ENCODE data around the gene PRR15L.
"Not testable (repeated sequence)": the region's sequence is repeated elsewhere in the genome, so short reads cannot be mapped to it uniquely, and the experiment has no call there.

Gene PRR15L

GRCh38 chr17:47919889-47920288 is 37.8 kb downstream of the PRR15L start:
- not testable (repeated sequence) for H3K4me3 Mint-ChIP-seq, H3K27me3 Mint-ChIP-seq, H3K9me3 Mint-ChIP-seq, DNase-seq, H3K27ac Mint-ChIP-seq
- Mint-ChIP-seq H3K4me1 (ENCODE audit: low read depth) (peaks cover 14% of the 10 kb centered on the region), H3K36me3 (ENCODE audit: low read depth) (peaks cover 77% of the 10 kb centered on the region)

- Mint-ChIP-seq H3K36me3 (ENCODE audit: low read depth) (peaks cover 73% of the 10 kb centered on the region), H3K27ac (no peak overlapping the region), H3K4me3 (no peak overlapping the region), H3K4me1 (ENCODE audit: low read depth) (peaks cover 14% of the 10 kb centered on the region), H3K9me3 (no peaks in the 10 kb centered on the region), H3K27me3 (no peaks in the 10 kb centered on the region)
- no peak for DNase-seq
These were observed 38.7 kb downstream of the PRR15L start for GRCh38 chr17:47918991-47919390.

- DNase-seq = no peak
- H3K36me3 Mint-ChIP-seq (ENCODE audit: low read depth) = peaks cover 63% of the 10 kb centered on the region
- no peaks in the 10 kb centered on the region for H3K9me3 Mint-ChIP-seq
- H3K4me1 Mint-ChIP-seq (ENCODE audit: low read depth) = peaks cover 14% of the 10 kb centered on the region
- no peaks in the 10 kb centered on the region for H3K27me3 Mint-ChIP-seq
- no peak overlapping the region for H3K4me3 Mint-ChIP-seq
- H3K27ac Mint-ChIP-seq = peak overlapping the region; percentile 68
These were observed 39.7 kb downstream of the PRR15L start for GRCh38 chr17:47918006-47918405.

GRCh38 chr17:47917581-47917980 is 40.1 kb downstream of the PRR15L start:
- H3K4me1 Mint-ChIP-seq (ENCODE audit: low read depth) = peaks cover 14% of the 10 kb centered on the region
- H3K4me3 Mint-ChIP-seq = no peak overlapping the region
- DNase-seq = no peak
- H3K27me3 Mint-ChIP-seq = no peaks in the 10 kb centered on the region
- H3K27ac Mint-ChIP-seq = no peak overlapping the region
- peaks cover 59% of the 10 kb centered on the region for H3K36me3 Mint-ChIP-seq (ENCODE audit: low read depth)
- H3K9me3 Mint-ChIP-seq = no peaks in the 10 kb centered on the region

- Mint-ChIP-seq H3K27ac (no peak overlapping the region), H3K4me3 (no peak overlapping the region), H3K36me3 (ENCODE audit: low read depth) (peaks cover 51% of the 10 kb centered on the region), H3K27me3 (no peaks in the 10 kb centered on the region), H3K9me3 (no peaks in the 10 kb centered on the region), H3K4me1 (ENCODE audit: low read depth) (peaks cover 17% of the 10 kb centered on the region)
- no peak for DNase-seq
These were observed 41.0 kb downstream of the PRR15L start for GRCh38 chr17:47916489-47917208.

- no peak overlapping the region for H3K4me3 Mint-ChIP-seq
- peaks cover 17% of the 10 kb centered on the region for H3K4me1 Mint-ChIP-seq (ENCODE audit: low read depth)
- H3K36me3 Mint-ChIP-seq (ENCODE audit: low read depth) = peaks cover 45% of the 10 kb centered on the region
- H3K9me3 Mint-ChIP-seq = no peaks in the 10 kb centered on the region
- peak overlapping the region; percentile 45 for H3K27ac Mint-ChIP-seq
- no peak for DNase-seq
- no peaks in the 10 kb centered on the region for H3K27me3 Mint-ChIP-seq
These were observed 41.8 kb downstream of the PRR15L start for GRCh38 chr17:47915776-47916398.

- DNase-seq = no peak
- Mint-ChIP-seq H3K27me3 (no peaks in the 10 kb centered on the region), H3K4me3 (no peak overlapping the region), H3K4me1 (ENCODE audit: low read depth) (peaks cover 20% of the 10 kb centered on the region), H3K27ac (peak overlapping the region; percentile 30), H3K36me3 (ENCODE audit: low read depth) (peaks cover 52% of the 10 kb centered on the region), H3K9me3 (no peaks in the 10 kb centered on the region)
These were observed 43.3 kb downstream of the PRR15L start for GRCh38 chr17:47914306-47914948.

GRCh38 chr17:47913050-47913449 is 44.6 kb downstream of the PRR15L start:
- Mint-ChIP-seq H3K4me1 (ENCODE audit: low read depth) (peaks cover 18% of the 10 kb centered on the region), H3K9me3 (no peaks in the 10 kb centered on the region), H3K36me3 (ENCODE audit: low read depth) (peaks cover 51% of the 10 kb centered on the region), H3K4me3 (no peak overlapping the region), H3K27ac (no peak overlapping the region), H3K27me3 (no peaks in the 10 kb centered on the region)
- no peak for DNase-seq

- DNase-seq = no peak
- no peaks in the 10 kb centered on the region for H3K9me3 Mint-ChIP-seq
- H3K27me3 Mint-ChIP-seq = no peaks in the 10 kb centered on the region
- H3K27ac Mint-ChIP-seq = no peak overlapping the region
- H3K4me3 Mint-ChIP-seq = no peak overlapping the region
- peaks cover 38% of the 10 kb centered on the region for H3K36me3 Mint-ChIP-seq (ENCODE audit: low read depth)
- H3K4me1 Mint-ChIP-seq (ENCODE audit: low read depth) = peaks cover 25% of the 10 kb centered on the region
These were observed 49.6 kb downstream of the PRR15L start for GRCh38 chr17:47907932-47908562.

GRCh38 chr17:47906443-47906842 is 51.2 kb downstream of the PRR15L start:
- no peak for DNase-seq
- Mint-ChIP-seq H3K36me3 (ENCODE audit: low read depth) (peaks cover 46% of the 10 kb centered on the region), H3K4me1 (ENCODE audit: low read depth) (peaks cover 32% of the 10 kb centered on the region), H3K27ac (peak overlapping the region; percentile 26), H3K9me3 (no peaks in the 10 kb centered on the region), H3K4me3 (no peak overlapping the region), H3K27me3 (no peaks in the 10 kb centered on the region)

GRCh38 chr17:47905221-47905733 is 52.4 kb downstream of the PRR15L start:
- Mint-ChIP-seq H3K4me1 (ENCODE audit: low read depth) (peaks cover 34% of the 10 kb centered on the region), H3K9me3 (no peaks in the 10 kb centered on the region), H3K27ac (no peak overlapping the region), H3K27me3 (no peaks in the 10 kb centered on the region), H3K36me3 (ENCODE audit: low read depth) (peaks cover 49% of the 10 kb centered on the region), H3K4me3 (no peak overlapping the region)
- DNase-seq = no peak

GRCh38 chr17:47902039-47902744 is 55.5 kb downstream of the PRR15L start:
- DNase-seq = no peak
- Mint-ChIP-seq H3K27ac (peak overlapping the region; percentile 0), H3K4me3 (no peak overlapping the region), H3K4me1 (ENCODE audit: low read depth) (peaks cover 56% of the 10 kb centered on the region), H3K27me3 (no peaks in the 10 kb centered on the region), H3K36me3 (ENCODE audit: low read depth) (peaks cover 59% of the 10 kb centered on the region), H3K9me3 (no peaks in the 10 kb centered on the region)

Data from activated T-cell treated with anti-CD3 and anti-CD28 coated beads, Interleukin-2, amount 50 U/mL, for 24 hours (primary cell).